Measurements from ENCODE around the gene C18orf63. TPM values are rescaled to one million over a fixed set of nuclear protein-coding genes. Genes with fewer than 3 reads are reported as not detected.

Gene C18orf63
- polyA plus RNA-seq, 1 donor from 2014 or later, result not detected

- Histone ChIP-seq H4K20me1 (ENCODE audit: insufficient read depth) (no peaks in the 10 kb centered on the region), H3K4me3 (ENCODE audit: low read length) (no peak overlapping the region), H3K9me3 (ENCODE audit: low read length) (no peaks in the 10 kb centered on the region), H3K27ac (ENCODE audit: low read length) (no peak overlapping the region), H3K9me2 (ENCODE audit: insufficient read depth, low read length) (no peaks in the 10 kb centered on the region), H3K4me2 (ENCODE audit: low read length) (no peak overlapping the region), H2AFZ (ENCODE audit: low read depth, low read length) (no peak overlapping the region), H3K27me3 (ENCODE audit: insufficient read depth, low read depth, low read length) (no peaks in the 10 kb centered on the region), H3F3A (ENCODE audit: insufficient read depth, low read length, poor library complexity, severe bottlenecking) (no peaks in the 10 kb centered on the region), H3K36me3 (ENCODE audit: insufficient read depth, low read length) (no peaks in the 10 kb centered on the region), H3K79me2 (replicated peaks; ENCODE audit: insufficient read depth, low read length) (no peaks in the 10 kb centered on the region), H3K9ac (ENCODE audit: low read length) (no peak overlapping the region)
- TF ChIP-seq, protein P1, sequence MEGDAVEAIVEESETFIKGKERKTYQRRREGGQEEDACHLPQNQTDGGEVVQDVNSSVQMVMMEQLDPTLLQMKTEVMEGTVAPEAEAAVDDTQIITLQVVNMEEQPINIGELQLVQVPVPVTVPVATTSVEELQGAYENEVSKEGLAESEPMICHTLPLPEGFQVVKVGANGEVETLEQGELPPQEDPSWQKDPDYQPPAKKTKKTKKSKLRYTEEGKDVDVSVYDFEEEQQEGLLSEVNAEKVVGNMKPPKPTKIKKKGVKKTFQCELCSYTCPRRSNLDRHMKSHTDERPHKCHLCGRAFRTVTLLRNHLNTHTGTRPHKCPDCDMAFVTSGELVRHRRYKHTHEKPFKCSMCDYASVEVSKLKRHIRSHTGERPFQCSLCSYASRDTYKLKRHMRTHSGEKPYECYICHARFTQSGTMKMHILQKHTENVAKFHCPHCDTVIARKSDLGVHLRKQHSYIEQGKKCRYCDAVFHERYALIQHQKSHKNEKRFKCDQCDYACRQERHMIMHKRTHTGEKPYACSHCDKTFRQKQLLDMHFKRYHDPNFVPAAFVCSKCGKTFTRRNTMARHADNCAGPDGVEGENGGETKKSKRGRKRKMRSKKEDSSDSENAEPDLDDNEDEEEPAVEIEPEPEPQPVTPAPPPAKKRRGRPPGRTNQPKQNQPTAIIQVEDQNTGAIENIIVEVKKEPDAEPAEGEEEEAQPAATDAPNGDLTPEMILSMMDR (IDR thresholded peaks at IDR 0.05; ENCODE audit: poor library complexity, severe bottlenecking), result no peak
- TF ChIP-seq EP300 (conservative IDR thresholded peaks at IDR 0.05; ENCODE audit: poor library complexity, severe bottlenecking) (no peak), POLR2AphosphoS5 (IDR thresholded peaks at IDR 0.05) (no peak), TAF1 (IDR thresholded peaks at IDR 0.05; ENCODE audit: low read depth) (no peak), EZH2 (IDR thresholded peaks at IDR 0.05; ENCODE audit: borderline replicate concordance, insufficient read depth, low read length, poor library complexity, severe bottlenecking) (no peak), MXI1 (conservative IDR thresholded peaks at IDR 0.05; ENCODE audit: poor library complexity, severe bottlenecking) (no peak), RAD21 (conservative IDR thresholded peaks at IDR 0.05) (no peak), SMC3 (conservative IDR thresholded peaks at IDR 0.05; ENCODE audit: poor library complexity) (no peak), REST (IDR thresholded peaks at IDR 0.05; ENCODE audit: borderline replicate concordance) (no peak)
Measured at GRCh38 chr18:74399091-74399887, 83.7 kb downstream of the C18orf63 start.

- no peaks in the 10 kb centered on the region for H4K20me1 ChIP-seq (ENCODE audit: insufficient read depth)
- H2AFZ ChIP-seq (ENCODE audit: low read depth, low read length), result no peak overlapping the region
- H3K9me2 ChIP-seq (ENCODE audit: insufficient read depth, low read length), result no peaks in the 10 kb centered on the region
- TF ChIP-seq EP300 (conservative IDR thresholded peaks at IDR 0.05; ENCODE audit: poor library complexity, severe bottlenecking) (no peak), POLR2AphosphoS5 (IDR thresholded peaks at IDR 0.05) (no peak), MXI1 (conservative IDR thresholded peaks at IDR 0.05; ENCODE audit: poor library complexity, severe bottlenecking) (no peak), SMC3 (conservative IDR thresholded peaks at IDR 0.05; ENCODE audit: poor library complexity) (no peak), EZH2 (IDR thresholded peaks at IDR 0.05; ENCODE audit: borderline replicate concordance, insufficient read depth, low read length, poor library complexity, severe bottlenecking) (no peak), TAF1 (IDR thresholded peaks at IDR 0.05; ENCODE audit: low read depth) (no peak), REST (IDR thresholded peaks at IDR 0.05; ENCODE audit: borderline replicate concordance) (no peak), RAD21 (conservative IDR thresholded peaks at IDR 0.05) (no peak)
- TF ChIP-seq, protein P1 (IDR thresholded peaks at IDR 0.05; ENCODE audit: poor library complexity, severe bottlenecking), result no peak
- no peaks in the 10 kb centered on the region for H3K79me2 ChIP-seq (replicated peaks; ENCODE audit: insufficient read depth, low read length)
- H3K9ac ChIP-seq (ENCODE audit: low read length), result no peak overlapping the region
- H3K36me3 ChIP-seq (ENCODE audit: insufficient read depth, low read length), result no peaks in the 10 kb centered on the region
- no peak overlapping the region for H3K4me2 ChIP-seq (ENCODE audit: low read length)
- no peaks in the 10 kb centered on the region for H3F3A ChIP-seq (ENCODE audit: insufficient read depth, low read length, poor library complexity, severe bottlenecking)
- no peak overlapping the region for H3K4me3 ChIP-seq (ENCODE audit: low read length)
- no peaks in the 10 kb centered on the region for H3K27me3 ChIP-seq (ENCODE audit: insufficient read depth, low read depth, low read length)
- H3K9me3 ChIP-seq (ENCODE audit: low read length), result no peaks in the 10 kb centered on the region
- no peak overlapping the region for H3K27ac ChIP-seq (ENCODE audit: low read length)
Measured at GRCh38 chr18:74400813-74401212, 85.2 kb downstream of the C18orf63 start.

Data from neural cell (in vitro differentiated cells).